ENCODE data around the gene TMEM116. TPM values are rescaled to one million over a fixed set of nuclear protein-coding genes. Genes with fewer than 3 reads are reported as not detected.

The TMEM116 gene
- 25.3 TPM for total RNA-seq

DNA sequence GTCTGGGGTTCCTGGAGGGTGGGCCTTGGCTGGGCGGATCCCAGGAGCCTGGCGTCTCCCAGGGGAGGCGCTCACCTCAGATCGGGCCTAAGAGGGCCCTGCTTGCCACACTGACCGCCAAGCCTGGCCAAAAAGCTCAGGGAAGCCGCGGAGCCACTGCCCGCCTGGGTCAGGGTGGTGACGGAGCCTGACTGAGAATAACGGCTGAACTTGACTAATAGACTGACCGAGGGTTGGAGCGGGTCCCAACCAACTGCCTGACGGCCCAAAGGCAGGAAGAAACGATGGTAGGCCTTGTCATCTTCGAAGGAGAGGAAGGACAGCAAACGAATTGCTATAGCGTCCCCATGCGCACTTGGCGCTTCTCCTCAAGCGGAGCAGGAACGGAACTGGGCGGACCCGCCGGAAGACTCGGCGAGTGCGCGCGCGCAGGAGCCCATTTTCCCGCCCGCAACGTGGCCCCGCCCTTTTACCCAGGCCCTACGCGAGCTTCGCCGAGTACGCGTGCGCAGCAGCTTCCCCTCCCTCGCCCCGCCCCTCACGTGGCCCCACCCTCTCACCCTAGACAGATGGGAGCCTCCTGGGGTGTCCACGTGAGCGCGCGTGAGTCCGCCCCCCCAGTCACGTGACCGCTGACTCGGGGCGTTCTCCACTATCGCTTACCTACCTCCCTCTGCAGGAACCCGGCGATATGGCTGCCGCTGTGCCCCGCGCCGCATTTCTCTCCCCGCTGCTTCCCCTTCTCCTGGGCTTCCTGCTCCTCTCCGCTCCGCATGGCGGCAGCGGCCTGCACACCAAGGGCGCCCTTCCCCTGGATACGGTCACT, at the start of gene TMEM116, which contains the start of gene ERP29:
TMEM116 (minus strand) TSS at position 391 of the 826 bp plus-strand sequence. CDS start 7,895 bp downstream, outside the sequence.
ERP29 (plus strand) TSS at position 652 of the 826 bp plus-strand sequence; CDS start at position 692, 40 bp downstream.

Other genes starting within 250 kb of the TMEM116 start
- 31.5 TPM for gene ALDH2, start 246.2 kb downstream of the TMEM116 start, total RNA-seq
- gene MAPKAPK5, start 170.9 kb downstream of the TMEM116 start, total RNA-seq: 59.8 TPM
- 57.3 TPM for gene ERP29, start 261 bp upstream of the TMEM116 start, total RNA-seq
- gene NAA25, start 95.6 kb upstream of the TMEM116 start, total RNA-seq: 66.1 TPM
- 45.9 TPM for gene TRAFD1, start 112.4 kb upstream of the TMEM116 start, total RNA-seq